ENCODE results near the gene CHRNB4. TPM values are rescaled to one million over a fixed set of nuclear protein-coding genes. Genes with fewer than 3 reads are reported as not detected.

CHRNB4 gene
- total RNA-seq, 1 experiment from 2014 or later: not detected

GRCh38 chr15:78619022-78619950 lies 21.7 kb downstream of the CHRNB4 start:
- H3K27me3 Mint-ChIP-seq (ENCODE audit: unreplicated experiment): peaks cover 65% of the 10 kb centered on the region
- DNase-seq: no peak
- intact Hi-C loops (cut with micrococcal nuclease; ENCODE audit: unreplicated experiment): no loop called here
- H3K36me3 Mint-ChIP-seq (ENCODE audit: insufficient read depth, unreplicated experiment): no peaks in the 10 kb centered on the region
- no peaks in the 10 kb centered on the region for H3K9me3 Mint-ChIP-seq (ENCODE audit: low read depth, unreplicated experiment)
- no peak for TF ChIP-seq CTCF (IDR thresholded peaks at IDR 0.05; ENCODE audit: unreplicated experiment)
- no peak overlapping the region for H3K27ac Mint-ChIP-seq (ENCODE audit: unreplicated experiment)
- H3K4me1 Mint-ChIP-seq (ENCODE audit: low read depth, unreplicated experiment): no peaks in the 10 kb centered on the region
- no TSS peak for BruUV-seq (replicated peaks)
- CTCF ChIA-PET: no interaction called here
- peak overlapping the region; percentile 48 for H3K4me3 Mint-ChIP-seq (ENCODE audit: low read depth, unreplicated experiment)

GRCh38 chr15:78618490-78618934 lies 22.5 kb downstream of the CHRNB4 start:
- intact Hi-C loops (cut with micrococcal nuclease; ENCODE audit: unreplicated experiment): loop anchor here (1.0 kb wide), 2 partner anchors 91 to 133 kb away; no protein-coding TSS in a partner anchor
- H3K4me1 Mint-ChIP-seq (ENCODE audit: low read depth, unreplicated experiment): no peaks in the 10 kb centered on the region
- peak; percentile 86 for TF ChIP-seq CTCF (IDR thresholded peaks at IDR 0.05; ENCODE audit: unreplicated experiment)
- no peak overlapping the region for H3K27ac Mint-ChIP-seq (ENCODE audit: unreplicated experiment)
- CTCF ChIA-PET: no interaction called here
- H3K36me3 Mint-ChIP-seq (ENCODE audit: insufficient read depth, unreplicated experiment): no peaks in the 10 kb centered on the region
- H3K27me3 Mint-ChIP-seq (ENCODE audit: unreplicated experiment): peaks cover 57% of the 10 kb centered on the region
- no peaks in the 10 kb centered on the region for H3K9me3 Mint-ChIP-seq (ENCODE audit: low read depth, unreplicated experiment)
- DNase-seq: peak; percentile 95
- H3K4me3 Mint-ChIP-seq (ENCODE audit: low read depth, unreplicated experiment): no peak overlapping the region
- no TSS peak for BruUV-seq (replicated peaks)

GRCh38 chr15:78618064-78618463 lies 22.9 kb downstream of the CHRNB4 start:
- Mint-ChIP-seq H3K4me1 (ENCODE audit: low read depth, unreplicated experiment) (no peaks in the 10 kb centered on the region), H3K4me3 (ENCODE audit: low read depth, unreplicated experiment) (no peak overlapping the region), H3K9me3 (ENCODE audit: low read depth, unreplicated experiment) (no peaks in the 10 kb centered on the region), H3K27me3 (ENCODE audit: unreplicated experiment) (peaks cover 52% of the 10 kb centered on the region), H3K27ac (ENCODE audit: unreplicated experiment) (no peak overlapping the region), H3K36me3 (ENCODE audit: insufficient read depth, unreplicated experiment) (no peaks in the 10 kb centered on the region)
- intact Hi-C loops (cut with micrococcal nuclease; ENCODE audit: unreplicated experiment): loop anchor here (1.0 kb wide), 2 partner anchors 91 to 133 kb away; no protein-coding TSS in a partner anchor
- no peak for TF ChIP-seq CTCF (IDR thresholded peaks at IDR 0.05; ENCODE audit: unreplicated experiment)
- CTCF ChIA-PET: no interaction called here
- BruUV-seq (replicated peaks): no TSS peak
- DNase-seq: no peak

GRCh38 chr15:78617516-78617915 lies 23.5 kb downstream of the CHRNB4 start:
- no peak for TF ChIP-seq CTCF (IDR thresholded peaks at IDR 0.05; ENCODE audit: unreplicated experiment)
- intact Hi-C loops (cut with micrococcal nuclease; ENCODE audit: unreplicated experiment): no loop called here

More at GRCh38 chr15:78617516-78617915, 23.5 kb downstream of the CHRNB4 start:
- H3K36me3 Mint-ChIP-seq (ENCODE audit: insufficient read depth, unreplicated experiment): no peaks in the 10 kb centered on the region
- peaks cover 47% of the 10 kb centered on the region for H3K27me3 Mint-ChIP-seq (ENCODE audit: unreplicated experiment)
- no TSS peak for BruUV-seq (replicated peaks)
- DNase-seq: no peak
- H3K4me1 Mint-ChIP-seq (ENCODE audit: low read depth, unreplicated experiment): no peaks in the 10 kb centered on the region
- H3K4me3 Mint-ChIP-seq (ENCODE audit: low read depth, unreplicated experiment): no peak overlapping the region
- H3K9me3 Mint-ChIP-seq (ENCODE audit: low read depth, unreplicated experiment): no peaks in the 10 kb centered on the region
- CTCF ChIA-PET: no interaction called here
- no peak overlapping the region for H3K27ac Mint-ChIP-seq (ENCODE audit: unreplicated experiment)

Measured in Calu3 (cell line).